DOHH2 (cell line): ENCODE measurements around the gene TMED4.

Experiments
- H3F3A ChIP-seq: fragments of 200-600 bp; sonication (generic), shearing (Covaris generic); 2 replicates; pipeline ENCODE4 v1.6.0; 2016; ENCODE audit warnings: antibody characterized with exemption, mild to moderate bottlenecking; ENCODE audit not compliant: control insufficient read depth, insufficient read depth
- H3K27ac ChIP-seq: fragments of 200-600 bp; sonication (generic); 2 replicates; pipeline ENCODE4 v1.5.1; 2014; ENCODE audit warnings: low read depth, mild to moderate bottlenecking, low read length, moderate library complexity
- H3K27me3 ChIP-seq: fragments of 200-600 bp; sonication (generic); 2 replicates; pipeline ENCODE4 v1.6.1; 2014; ENCODE audit warnings: mild to moderate bottlenecking, low read length, mixed read lengths; ENCODE audit not compliant: control insufficient read depth
- H3K36me3 ChIP-seq: fragments of 200-600 bp; sonication (generic); 2 replicates; pipeline ENCODE4 v1.6.1; 2014; ENCODE audit warnings: mild to moderate bottlenecking, low read length, moderate library complexity, mixed read lengths; ENCODE audit not compliant: control insufficient read depth
- H3K4me1 ChIP-seq: fragments of 200-600 bp; sonication (generic); 2 replicates; pipeline ENCODE4 v1.6.1; 2014; ENCODE audit warnings: mild to moderate bottlenecking, low read length, mixed read lengths; ENCODE audit not compliant: control insufficient read depth
- H3K4me2 ChIP-seq: fragments of 200-600 bp; sonication (generic); 2 replicates; pipeline ENCODE4 v1.6.0; 2014; ENCODE audit warnings: mild to moderate bottlenecking, low read length, moderate library complexity
- H3K4me3 ChIP-seq: fragments of 200-600 bp; sonication (generic); 2 replicates; pipeline ENCODE4 v1.5.1; 2014; ENCODE audit warnings: mild to moderate bottlenecking, low read length, mixed read lengths
- H3K79me2 ChIP-seq: fragments of 200-600 bp; sonication (generic); 2 replicates; pipeline ENCODE4 v1.6.1; 2014; ENCODE audit warnings: mild to moderate bottlenecking, low read length, mixed read lengths; ENCODE audit not compliant: control insufficient read depth
- H3K9me2 ChIP-seq: fragments of 200-600 bp; sonication (generic); replicated peaks from 2 replicates; pipeline ENCODE4 v1.6.1; 2014; ENCODE audit warnings: mild to moderate bottlenecking, low read length, mixed read lengths; ENCODE audit not compliant: control insufficient read depth
- H3K9me3 ChIP-seq: fragments of 200-600 bp; sonication (generic); 2 replicates; pipeline ENCODE4 v1.6.1; 2014; ENCODE audit warnings: antibody characterized with exemption, low read length, mixed read lengths; ENCODE audit not compliant: control insufficient read depth, insufficient read depth
- H4K20me1 ChIP-seq: fragments of 200-600 bp; sonication (generic); 2 replicates; pipeline ENCODE4 v1.6.0; 2014; ENCODE audit warnings: low read depth, mild to moderate bottlenecking, antibody characterized with exemption, low read length, moderate library complexity; ENCODE audit not compliant: control insufficient read depth, insufficient read depth
- EZH2phosphoT487 ChIP-seq: fragments of 200-600 bp; sonication (generic); IDR thresholded peaks from 2 replicates; pipeline ENCODE4 v1.6.1; 2017; ENCODE audit warnings: borderline replicate concordance, mild to moderate bottlenecking, antibody characterized with exemption, low read length, moderate library complexity, mixed read lengths
- TF ChIP-seq, protein P1 (sequence below): fragments of 200-600 bp; sonication (generic); IDR thresholded peaks from one replicate; pipeline ENCODE4 v1.5.1; 2014; ENCODE audit warnings: antibody characterized with exemption, mild to moderate bottlenecking, low read depth, low read length; ENCODE audit not compliant: poor library complexity, severe bottlenecking

TMED4 gene

GRCh38 chr7:44537442-44537841 lies 44.6 kb downstream of the TMED4 start:
- Histone ChIP-seq H3K4me1 (no peaks in the 10 kb centered on the region), H3K9me2 (no peaks in the 10 kb centered on the region), H3K79me2 (no peaks in the 10 kb centered on the region), H3F3A (no peaks in the 10 kb centered on the region), H3K36me3 (no peaks in the 10 kb centered on the region), H3K9me3 (no peaks in the 10 kb centered on the region), H4K20me1 (no peaks in the 10 kb centered on the region), H3K27me3 (no peaks in the 10 kb centered on the region), H3K4me2 (no peak overlapping the region), H3K4me3 (no peak overlapping the region), H3K27ac (no peak overlapping the region)
- TF ChIP-seq, protein P1, sequence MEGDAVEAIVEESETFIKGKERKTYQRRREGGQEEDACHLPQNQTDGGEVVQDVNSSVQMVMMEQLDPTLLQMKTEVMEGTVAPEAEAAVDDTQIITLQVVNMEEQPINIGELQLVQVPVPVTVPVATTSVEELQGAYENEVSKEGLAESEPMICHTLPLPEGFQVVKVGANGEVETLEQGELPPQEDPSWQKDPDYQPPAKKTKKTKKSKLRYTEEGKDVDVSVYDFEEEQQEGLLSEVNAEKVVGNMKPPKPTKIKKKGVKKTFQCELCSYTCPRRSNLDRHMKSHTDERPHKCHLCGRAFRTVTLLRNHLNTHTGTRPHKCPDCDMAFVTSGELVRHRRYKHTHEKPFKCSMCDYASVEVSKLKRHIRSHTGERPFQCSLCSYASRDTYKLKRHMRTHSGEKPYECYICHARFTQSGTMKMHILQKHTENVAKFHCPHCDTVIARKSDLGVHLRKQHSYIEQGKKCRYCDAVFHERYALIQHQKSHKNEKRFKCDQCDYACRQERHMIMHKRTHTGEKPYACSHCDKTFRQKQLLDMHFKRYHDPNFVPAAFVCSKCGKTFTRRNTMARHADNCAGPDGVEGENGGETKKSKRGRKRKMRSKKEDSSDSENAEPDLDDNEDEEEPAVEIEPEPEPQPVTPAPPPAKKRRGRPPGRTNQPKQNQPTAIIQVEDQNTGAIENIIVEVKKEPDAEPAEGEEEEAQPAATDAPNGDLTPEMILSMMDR: no peak
- no peak for TF ChIP-seq EZH2phosphoT487

DNA sequence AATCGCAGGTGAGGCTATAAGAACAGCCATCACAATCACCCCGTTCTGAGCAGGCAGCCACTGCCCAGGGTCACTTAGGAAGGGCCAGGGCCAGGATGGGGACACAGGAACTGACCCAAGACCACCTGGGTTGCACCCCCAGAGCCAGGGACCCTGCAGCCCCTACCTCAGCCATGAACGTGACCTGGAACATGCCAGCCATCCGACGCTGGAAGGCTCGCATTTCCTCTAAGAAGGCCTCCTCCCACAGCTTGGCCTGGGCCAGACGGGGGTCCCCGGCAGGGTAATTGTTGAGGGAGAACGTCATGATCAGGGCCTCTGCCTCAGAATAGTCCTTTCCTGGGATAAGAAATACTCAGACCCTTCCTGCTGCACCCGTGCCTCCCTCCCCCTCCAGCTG lies 45.9 kb downstream of the TMED4 start:
- Histone ChIP-seq H3K27ac (no peak overlapping the region), H3K9me3 (no peaks in the 10 kb centered on the region), H3K79me2 (no peaks in the 10 kb centered on the region), H3K4me1 (no peaks in the 10 kb centered on the region), H3K36me3 (no peaks in the 10 kb centered on the region), H4K20me1 (no peaks in the 10 kb centered on the region), H3K27me3 (no peaks in the 10 kb centered on the region), H3K9me2 (no peaks in the 10 kb centered on the region), H3F3A (no peaks in the 10 kb centered on the region), H3K4me2 (no peak overlapping the region), H3K4me3 (no peak overlapping the region)
- no peak for TF ChIP-seq EZH2phosphoT487
- TF ChIP-seq, protein P1: no peak

DNA sequence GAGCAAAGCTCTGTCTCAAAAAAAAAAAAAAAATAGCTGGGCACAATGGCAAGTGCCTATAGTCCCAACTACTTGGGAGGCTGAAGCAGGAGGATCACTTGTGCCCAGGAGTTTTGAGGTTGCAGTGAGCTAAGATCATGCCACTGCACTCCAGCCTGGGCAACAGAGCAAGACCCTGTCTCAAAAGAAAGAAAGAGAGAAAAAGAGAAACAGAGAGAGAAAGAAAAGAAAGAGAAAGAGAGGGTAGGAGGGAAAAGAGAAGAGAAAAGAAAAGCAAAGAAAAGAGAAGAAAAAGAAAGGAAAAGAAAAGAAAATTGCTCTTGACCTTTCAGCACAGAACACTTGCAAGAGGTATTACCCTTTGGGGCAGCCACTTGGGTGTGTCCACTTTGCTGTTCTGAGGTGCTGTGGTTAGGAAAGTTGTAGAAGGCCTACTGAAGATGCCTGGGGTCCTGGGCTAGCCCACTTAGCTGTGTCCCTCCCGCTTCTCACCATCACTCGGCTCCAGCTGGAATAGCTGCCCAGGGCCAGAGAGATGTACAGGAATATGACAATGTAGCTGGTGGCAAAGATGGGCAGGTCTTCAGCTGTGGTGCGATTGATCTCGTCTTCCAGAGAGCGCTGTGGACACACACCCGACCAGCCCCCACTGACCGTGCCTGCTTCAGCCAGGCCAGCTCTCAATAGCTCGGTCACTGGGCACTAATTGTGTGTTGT lies 46.5 kb downstream of the TMED4 start:
- Histone ChIP-seq H3K27ac (no peak overlapping the region), H3K79me2 (no peaks in the 10 kb centered on the region), H4K20me1 (no peaks in the 10 kb centered on the region), H3K27me3 (no peaks in the 10 kb centered on the region), H3K9me2 (no peaks in the 10 kb centered on the region), H3K36me3 (no peaks in the 10 kb centered on the region), H3K4me1 (no peaks in the 10 kb centered on the region), H3F3A (no peaks in the 10 kb centered on the region), H3K9me3 (no peaks in the 10 kb centered on the region), H3K4me2 (no peak overlapping the region), H3K4me3 (no peak overlapping the region)
- TF ChIP-seq EZH2phosphoT487: no peak
- TF ChIP-seq, protein P1: no peak
